BE2C (cell line): ENCODE data around the gene DICER1.

Experiments used
- DNase-seq: peaks from one replicate; pipeline ENCODE4 v3.0.0-alpha.2; 2020
- H3K27me3 ChIP-seq: fragments of 250-450 bp; sonication (Bioruptor Pico); 2 replicates; pipeline ENCODE4 v1.5.1; 2020; ENCODE audit warnings: mild to moderate bottlenecking
- H3K36me3 ChIP-seq: fragments of 250-450 bp; sonication (Bioruptor Pico); 2 replicates; pipeline ENCODE4 v1.5.1; 2020; ENCODE audit warnings: mild to moderate bottlenecking
- H3K4me1 ChIP-seq: fragments of 250-450 bp; sonication (Bioruptor Pico); 2 replicates; pipeline ENCODE4 v1.5.1; 2020
- H3K4me3 ChIP-seq: 2 replicates; pipeline ENCODE4 v1.5.1; 2011; ENCODE audit warnings: low read depth, low read length
- H3K9me3 ChIP-seq: fragments of 250-450 bp; sonication (Bioruptor Pico); 2 replicates; pipeline ENCODE4 v1.5.1; 2020
- CTCF ChIP-seq: IDR thresholded peaks from 2 replicates; pipeline ENCODE4 v1.5.1; 2012; ENCODE audit warnings: mild to moderate bottlenecking, low read depth, low read length

The DICER1 gene

GRCh38 chr14:95188380-95188779 lies 31.1 kb upstream of the DICER1 start:
- 0 out of 2 replicates have a peak, but pooled peaks cover 4% of the 10 kb centered on the region for H3K27me3 ChIP-seq
- TF ChIP-seq CTCF, result no peak
- no peaks in the 10 kb centered on the region for H3K9me3 ChIP-seq
- H3K4me1 ChIP-seq, result no peaks in the 10 kb centered on the region
- H3K4me3 ChIP-seq, result no peak overlapping the region
- no peak for DNase-seq
- H3K36me3 ChIP-seq, result no peaks in the 10 kb centered on the region

DNA sequence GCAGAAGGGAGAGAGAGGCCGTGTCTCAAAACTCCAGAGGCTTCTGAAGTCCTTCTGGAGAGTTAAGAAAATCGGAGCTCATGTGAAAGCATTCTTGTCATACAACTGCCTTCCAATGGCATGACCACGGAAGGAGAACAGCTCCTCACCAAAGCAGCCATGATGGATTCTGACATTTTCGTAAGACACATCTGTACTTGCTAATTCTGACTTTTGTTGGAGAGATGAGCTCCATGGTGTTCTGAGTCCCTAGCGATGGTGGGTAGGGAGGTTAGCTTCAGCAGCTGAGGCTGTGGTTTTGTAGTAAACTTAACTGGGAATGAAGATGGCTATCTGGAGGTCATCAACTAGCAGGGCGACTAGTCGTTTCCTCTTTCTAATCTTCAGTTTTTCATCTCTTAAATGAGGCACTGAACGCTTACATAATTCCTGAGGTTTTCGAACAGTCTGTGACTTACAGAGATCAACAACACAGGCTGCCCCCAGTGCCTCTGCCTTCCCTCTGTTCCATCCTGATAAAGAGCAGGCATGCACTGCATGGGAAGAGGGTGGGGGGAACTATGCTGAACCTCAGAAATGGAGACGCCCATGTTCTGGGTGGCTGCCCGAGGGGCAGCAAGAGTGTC lies 28.6 kb upstream of the DICER1 start:
- 0 out of 2 replicates have a peak, but pooled peaks cover 4% of the 10 kb centered on the region for H3K27me3 ChIP-seq
- H3K4me1 ChIP-seq, result no peaks in the 10 kb centered on the region
- H3K4me3 ChIP-seq, result no peak overlapping the region
- no peak for DNase-seq
- no peak for TF ChIP-seq CTCF
- H3K36me3 ChIP-seq, result no peaks in the 10 kb centered on the region
- no peaks in the 10 kb centered on the region for H3K9me3 ChIP-seq

GRCh38 chr14:95185033-95185766 lies 27.9 kb upstream of the DICER1 start:
- Histone ChIP-seq H3K4me3 (no peak overlapping the region), H3K9me3 (no peaks in the 10 kb centered on the region), H3K36me3 (no peaks in the 10 kb centered on the region), H3K27me3 (0 out of 2 replicates have a peak, but pooled peaks cover 4% of the 10 kb centered on the region), H3K4me1 (no peaks in the 10 kb centered on the region)
- DNase-seq, result no peak
- TF ChIP-seq CTCF, result no peak

- H3K9me3 ChIP-seq, result no peaks in the 10 kb centered on the region
- no peak for DNase-seq
- no peaks in the 10 kb centered on the region for H3K36me3 ChIP-seq
- no peak overlapping the region for H3K4me3 ChIP-seq
- no peaks in the 10 kb centered on the region for H3K4me1 ChIP-seq
- 0 out of 2 replicates have a peak, but pooled peaks cover 4% of the 10 kb centered on the region for H3K27me3 ChIP-seq
- TF ChIP-seq CTCF, result no peak
Observed at GRCh38 chr14:95184413-95184790, 27.1 kb upstream of the DICER1 start.

GRCh38 chr14:95183532-95184412 lies 26.4 kb upstream of the DICER1 start:
- H3K4me3 ChIP-seq, result no peak overlapping the region

More at GRCh38 chr14:95183532-95184412, 26.4 kb upstream of the DICER1 start:
- H3K36me3 ChIP-seq, result no peaks in the 10 kb centered on the region
- TF ChIP-seq CTCF, result no peak
- 0 out of 2 replicates have a peak, but pooled peaks cover 4% of the 10 kb centered on the region for H3K27me3 ChIP-seq
- no peaks in the 10 kb centered on the region for H3K9me3 ChIP-seq
- DNase-seq, result no peak
- H3K4me1 ChIP-seq, result no peaks in the 10 kb centered on the region
